ENCODE data around the gene PRLHR.

DNA sequence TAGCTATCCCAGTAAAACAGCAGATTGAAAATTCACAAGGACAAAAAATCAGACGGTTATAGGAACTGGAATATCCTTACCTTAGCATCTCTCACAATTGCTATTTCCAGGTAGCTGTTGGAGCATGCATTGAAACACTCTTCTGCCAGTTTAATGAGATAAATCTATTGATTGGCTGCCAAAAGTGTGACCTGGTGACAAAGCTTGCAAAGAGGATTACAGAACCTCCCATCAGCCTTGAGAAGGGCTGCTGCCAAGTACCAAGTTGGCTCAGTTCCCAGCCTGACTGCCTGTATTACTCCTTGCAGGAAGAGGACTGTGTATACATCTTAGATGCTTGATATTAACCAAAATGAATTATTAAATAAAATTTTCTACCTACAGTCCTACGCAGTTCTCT, 5.1 kb downstream of the PRLHR start:
- TF ChIP-seq, protein P1, sequence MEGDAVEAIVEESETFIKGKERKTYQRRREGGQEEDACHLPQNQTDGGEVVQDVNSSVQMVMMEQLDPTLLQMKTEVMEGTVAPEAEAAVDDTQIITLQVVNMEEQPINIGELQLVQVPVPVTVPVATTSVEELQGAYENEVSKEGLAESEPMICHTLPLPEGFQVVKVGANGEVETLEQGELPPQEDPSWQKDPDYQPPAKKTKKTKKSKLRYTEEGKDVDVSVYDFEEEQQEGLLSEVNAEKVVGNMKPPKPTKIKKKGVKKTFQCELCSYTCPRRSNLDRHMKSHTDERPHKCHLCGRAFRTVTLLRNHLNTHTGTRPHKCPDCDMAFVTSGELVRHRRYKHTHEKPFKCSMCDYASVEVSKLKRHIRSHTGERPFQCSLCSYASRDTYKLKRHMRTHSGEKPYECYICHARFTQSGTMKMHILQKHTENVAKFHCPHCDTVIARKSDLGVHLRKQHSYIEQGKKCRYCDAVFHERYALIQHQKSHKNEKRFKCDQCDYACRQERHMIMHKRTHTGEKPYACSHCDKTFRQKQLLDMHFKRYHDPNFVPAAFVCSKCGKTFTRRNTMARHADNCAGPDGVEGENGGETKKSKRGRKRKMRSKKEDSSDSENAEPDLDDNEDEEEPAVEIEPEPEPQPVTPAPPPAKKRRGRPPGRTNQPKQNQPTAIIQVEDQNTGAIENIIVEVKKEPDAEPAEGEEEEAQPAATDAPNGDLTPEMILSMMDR (conservative IDR thresholded peaks at IDR 0.05; ENCODE audit: low read depth, low read length), result no peak
- no peak for TF ChIP-seq EZH2 (IDR thresholded peaks at IDR 0.05; ENCODE audit: borderline replicate concordance, low read depth, low read length, poor library complexity, severe bottlenecking)

Measured in A673 (cell line).